Measurements from ENCODE around the gene NMRAL1.

NMRAL1 gene

GRCh38 chr16:4501071-4501478 is 26.6 kb upstream of the NMRAL1 start:
- no peak for DNase-seq

DNA sequence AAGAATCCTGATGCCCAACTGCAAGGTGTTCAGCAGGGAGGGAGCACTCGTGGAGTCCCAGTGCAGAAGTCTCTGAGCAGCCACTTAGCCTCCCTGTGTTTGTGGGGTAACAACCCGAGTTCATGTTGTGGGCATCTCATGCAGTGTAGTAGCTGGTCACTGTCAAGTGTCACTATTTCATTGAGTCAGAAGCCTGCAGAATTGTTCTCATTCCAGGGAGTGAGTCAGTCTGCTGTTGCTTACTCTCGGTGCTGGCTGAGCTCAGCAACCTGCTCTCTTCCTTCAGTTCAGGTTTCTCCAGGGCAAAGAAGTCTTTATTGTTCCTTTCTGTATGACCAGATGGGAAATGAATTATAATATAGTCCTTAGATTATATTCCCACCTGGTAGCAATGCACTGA is 25.8 kb upstream of the NMRAL1 start:
- DNase-seq = no peak

DNA sequence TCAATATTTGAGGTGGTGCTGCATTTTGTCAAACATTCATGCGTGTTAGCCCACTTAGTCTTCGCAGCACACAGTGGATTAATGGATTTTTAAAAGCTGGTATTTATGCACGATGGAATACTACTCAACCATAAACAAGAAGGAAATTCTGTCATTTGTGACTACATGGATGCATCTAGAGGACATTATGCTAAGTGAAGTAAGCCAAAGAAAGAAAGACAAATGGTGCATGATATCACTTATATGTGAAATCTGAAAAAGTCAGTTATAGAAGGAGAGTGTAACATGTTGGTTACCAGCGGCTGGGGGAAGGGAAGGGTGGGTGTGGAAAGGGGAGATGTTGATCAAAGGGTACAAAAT is 24.8 kb upstream of the NMRAL1 start:
- DNase-seq = no peak

GRCh38 chr16:4498546-4499195 is 24.2 kb upstream of the NMRAL1 start:
- no peak for DNase-seq

- DNase-seq = no peak
Observed at GRCh38 chr16:4496305-4496704, 21.9 kb upstream of the NMRAL1 start.

DNA sequence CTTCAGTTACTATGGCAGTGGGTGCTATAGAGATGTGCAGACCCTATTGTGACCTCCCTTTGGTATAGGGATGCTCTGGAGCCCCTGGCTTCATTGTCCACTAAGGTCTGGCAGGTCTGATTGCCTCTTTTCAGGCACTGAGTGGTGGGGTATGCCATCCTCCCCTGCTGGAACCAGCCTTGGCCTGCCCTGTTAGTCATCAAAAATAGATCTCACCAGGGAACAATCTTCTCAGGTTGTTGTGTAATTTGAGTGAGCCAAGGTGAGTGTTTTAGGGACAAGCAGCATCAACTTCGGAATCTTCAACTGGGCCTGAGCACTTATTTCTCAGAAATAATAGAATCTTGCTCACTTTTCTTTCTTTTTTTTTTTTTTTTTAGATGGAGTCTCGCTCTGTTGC is 21.3 kb upstream of the NMRAL1 start:
- no peak for DNase-seq

- no peak for DNase-seq
Observed at GRCh38 chr16:4494746-4495490, 20.5 kb upstream of the NMRAL1 start.

DNA sequence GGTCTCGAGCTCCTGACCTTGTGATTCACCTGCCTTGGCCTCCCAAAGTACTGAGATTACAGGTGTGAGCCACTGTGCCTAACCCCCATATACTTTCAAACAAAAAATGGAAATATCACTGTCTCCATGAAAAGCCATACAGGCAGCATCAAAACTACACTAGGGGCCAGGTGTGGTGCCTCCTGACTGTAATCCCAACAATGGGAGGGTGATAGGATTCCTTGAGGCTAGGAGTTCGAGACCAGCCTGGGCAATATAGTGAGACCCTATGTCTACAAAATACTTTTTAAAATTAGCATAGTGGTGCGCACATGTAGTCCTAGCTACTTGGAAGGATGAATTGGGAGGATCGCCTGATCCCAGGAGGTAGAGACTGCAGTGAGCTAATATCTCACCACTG is 17.5 kb upstream of the NMRAL1 start:
- DNase-seq = no peak

- DNase-seq = no peak
Observed at GRCh38 chr16:4489030-4489429, 14.6 kb upstream of the NMRAL1 start.

- no peak for DNase-seq
Observed at GRCh38 chr16:4488499-4488967, 14.1 kb upstream of the NMRAL1 start.

- DNase-seq = no peak
Observed at GRCh38 chr16:4487955-4488498, 13.6 kb upstream of the NMRAL1 start.

- no peak for DNase-seq
Observed at GRCh38 chr16:4486126-4486893, 11.9 kb upstream of the NMRAL1 start.

DNA sequence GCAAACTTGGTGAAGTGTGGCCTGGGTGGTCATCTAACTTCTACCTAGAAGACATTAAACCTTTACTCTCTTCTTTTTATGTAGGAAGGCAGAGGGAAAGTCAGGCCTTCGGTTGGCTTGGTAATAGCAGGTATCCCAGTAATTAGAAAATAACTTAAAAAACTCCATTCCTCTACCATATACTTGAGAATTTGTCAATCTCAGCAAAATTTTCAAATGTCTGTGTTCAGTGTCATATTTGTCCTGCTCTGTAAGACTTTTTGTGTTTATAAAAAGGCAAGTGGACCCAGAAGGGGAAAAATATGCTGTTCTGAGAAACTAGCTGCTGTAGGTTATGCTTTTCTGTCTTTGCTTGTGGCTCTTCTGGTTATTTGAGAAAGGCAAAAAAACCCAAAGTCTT is 7.5 kb upstream of the NMRAL1 start:
- DNase-seq = no peak

- DNase-seq = peak; percentile 0
Observed at GRCh38 chr16:4481526-4481925, 7.1 kb upstream of the NMRAL1 start.

- no peak for DNase-seq
Observed at GRCh38 chr16:4477966-4478365, 3.5 kb upstream of the NMRAL1 start.

GRCh38 chr16:4475880-4476788 is 1.7 kb upstream of the NMRAL1 start, which contains the start of gene HMOX2:
Gene HMOX2, plus strand, starts transcription at chr16:4476398. Its CDS starts 29,127 bp downstream, at chr16:4505525.
- peak; percentile 79 for DNase-seq

DNA sequence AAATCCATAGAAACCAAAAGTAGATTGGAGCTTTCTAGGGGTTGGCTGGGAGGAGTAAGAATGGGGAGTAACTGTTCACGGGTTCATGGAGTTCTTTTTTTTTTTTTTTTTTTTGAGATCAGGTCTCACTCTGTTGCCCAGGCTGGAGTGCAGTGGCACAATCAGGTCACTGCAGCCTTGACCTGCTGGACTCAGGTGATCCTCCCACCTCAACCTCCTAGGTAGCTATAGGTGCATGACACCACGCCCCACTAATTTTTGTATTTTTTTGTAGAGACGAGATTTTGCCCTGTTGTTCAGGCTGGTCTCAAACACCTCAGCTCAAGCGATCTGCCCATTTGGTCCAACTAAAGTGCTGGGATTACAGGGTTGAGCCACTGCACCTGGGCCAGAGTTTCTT is 1.5 kb downstream of the NMRAL1 start:
- no peak for DNase-seq

- no peak for DNase-seq
Observed at GRCh38 chr16:4471869-4472268, 2.6 kb downstream of the NMRAL1 start.

DNA sequence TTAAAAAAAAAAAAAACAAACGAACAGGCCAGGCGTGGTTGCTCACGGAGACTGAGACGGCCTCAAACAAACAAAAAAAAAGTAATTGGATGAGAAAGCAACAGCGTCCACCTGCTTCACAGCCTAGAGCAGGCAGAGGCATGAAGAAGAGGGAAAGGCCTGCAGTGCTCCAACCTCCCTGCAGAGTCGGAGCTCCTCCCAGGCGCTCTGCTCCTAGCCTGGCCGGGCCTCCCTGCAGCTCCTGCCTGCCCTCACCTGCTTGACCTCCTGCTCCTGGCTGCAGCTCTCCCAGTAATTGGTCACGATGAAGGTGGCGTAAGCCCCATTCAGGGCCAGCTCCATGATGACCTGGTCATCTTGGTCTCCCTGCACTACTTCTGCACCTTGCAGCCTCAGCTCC is 5.5 kb downstream of the NMRAL1 start:
- DNase-seq = no peak

GRCh38 chr16:4467916-4468315 is 6.5 kb downstream of the NMRAL1 start:
- DNase-seq = no peak

DNA sequence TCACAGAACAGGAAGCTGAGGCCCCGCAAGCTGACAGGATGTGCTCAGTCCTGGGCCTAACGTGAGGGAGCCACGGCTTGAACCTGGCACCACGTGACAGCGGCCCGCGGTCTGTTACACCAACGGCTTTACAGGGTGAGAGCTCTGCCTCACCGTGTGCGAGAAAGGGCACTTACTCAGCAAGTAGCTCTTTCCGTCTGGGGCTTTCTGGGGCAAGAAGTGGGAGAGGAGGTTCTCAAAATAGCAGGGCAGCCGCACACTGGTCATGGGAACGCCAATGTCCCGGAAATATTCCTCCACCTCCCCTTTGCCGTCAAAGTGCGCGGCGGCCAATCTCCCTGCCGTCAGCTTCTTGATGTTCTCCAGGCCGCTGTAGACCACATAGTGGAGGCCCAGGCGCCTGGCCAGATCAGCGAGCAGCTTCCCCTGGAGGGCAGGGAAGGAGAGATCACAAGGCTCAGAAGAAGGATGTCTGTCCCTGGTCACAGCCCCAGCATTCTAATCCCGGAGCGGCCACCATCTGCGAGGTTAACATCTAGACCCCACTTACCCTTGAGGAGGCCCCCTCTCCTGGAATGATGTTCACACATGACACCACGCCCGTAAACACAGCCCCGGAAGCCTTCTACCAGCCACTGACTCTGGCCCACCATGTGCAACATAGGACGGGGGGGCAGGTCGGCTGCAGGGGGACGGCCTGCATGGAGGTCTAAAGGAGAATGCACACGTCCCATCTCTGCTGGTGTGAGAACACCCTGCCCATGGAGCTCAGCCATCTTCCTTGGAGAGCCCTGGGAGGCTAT is 8.2 kb downstream of the NMRAL1 start:
- no peak for DNase-seq
